ENCODE data around the gene PAOX.

Gene PAOX

GRCh38 chr10:133379152-133379800, at the start of gene PAOX:
TSS of gene PAOX (plus strand) at chr10:133379262. CDS start at chr10:133379317, 55 bp downstream.
- peak; percentile 34 to 47 (median 41) for DNase-seq (ENCODE audit: low read depth in 3 of 3)

GRCh38 chr10:133329491-133330202, 49.4 kb upstream of the PAOX start:
- DNase-seq (ENCODE audit: low read depth in 3 of 3): peak; percentile 78 to 85 (median 81)

- DNase-seq (ENCODE audit: low read depth in 3 of 3): no peak
Measured at GRCh38 chr10:133332936-133333699, 45.9 kb upstream of the PAOX start.

GRCh38 chr10:133334503-133335245, 44.4 kb upstream of the PAOX start:
- DNase-seq (ENCODE audit: low read depth in 3 of 3): no peak

- DNase-seq (ENCODE audit: low read depth in 3 of 3): peak; percentile 41 to 70 (median 68)
Measured at GRCh38 chr10:133335246-133336117, 43.6 kb upstream of the PAOX start.

- DNase-seq (ENCODE audit: low read depth in 3 of 3): no peak
Measured at GRCh38 chr10:133336118-133336576, 42.9 kb upstream of the PAOX start.

- peak; percentile 45 to 76 (median 67) for DNase-seq (ENCODE audit: low read depth in 3 of 3)
Measured at GRCh38 chr10:133336577-133337369, 42.3 kb upstream of the PAOX start, which contains the start of gene CALY. TSS of gene CALY (minus strand) at chr10:133336896. CDS start at chr10:133328989, 7,907 bp downstream.

GRCh38 chr10:133337370-133337725, 41.7 kb upstream of the PAOX start:
- no peak for DNase-seq (ENCODE audit: low read depth in 3 of 3)

GRCh38 chr10:133338080-133339071, 40.7 kb upstream of the PAOX start:
- DNase-seq (ENCODE audit: low read depth in 3 of 3): no peak

GRCh38 chr10:133339708-133340380, 39.2 kb upstream of the PAOX start:
- no peak for DNase-seq (ENCODE audit: low read depth in 3 of 3)

- no peak for DNase-seq (ENCODE audit: low read depth in 3 of 3)
Measured at GRCh38 chr10:133341983-133342382, 37.1 kb upstream of the PAOX start.

- DNase-seq (ENCODE audit: low read depth in 3 of 3): no peak
Measured at GRCh38 chr10:133342942-133343341, 36.1 kb upstream of the PAOX start.

GRCh38 chr10:133343558-133343957, 35.5 kb upstream of the PAOX start:
- no peak for DNase-seq (ENCODE audit: low read depth in 3 of 3)

GRCh38 chr10:133344236-133344635, 34.8 kb upstream of the PAOX start:
- no peak for DNase-seq (ENCODE audit: low read depth in 3 of 3)

GRCh38 chr10:133346413-133346812, 32.6 kb upstream of the PAOX start:
- DNase-seq (ENCODE audit: low read depth in 3 of 3): no peak

- DNase-seq (ENCODE audit: low read depth in 3 of 3): no peak
Measured at GRCh38 chr10:133347710-133348517, 31.1 kb upstream of the PAOX start.

GRCh38 chr10:133349160-133349568, 29.9 kb upstream of the PAOX start:
- DNase-seq (ENCODE audit: low read depth in 3 of 3): no peak

All from stimulated activated CD4-positive, alpha-beta T cell treated with anti-CD3 and anti-CD28 coated beads, TNF-alpha, amount 100 ng/mL, for 4 hours (primary cell).